GM19324 (cell line): ENCODE results near the gene VTCN1.
"Not testable (repeated sequence)": the region's sequence is repeated elsewhere in the genome, so short reads cannot be mapped to it uniquely, and the experiment has no call there.

Source experiments
- ATAC-seq: cut with Tn5 transposase; IDR thresholded peaks from one replicate; pipeline ENCODE4 v1.9.1; 2021; ENCODE audit warnings: mild to moderate bottlenecking, moderate library complexity; ENCODE audit not compliant: unreplicated experiment, low FRiP score

Gene VTCN1

DNA sequence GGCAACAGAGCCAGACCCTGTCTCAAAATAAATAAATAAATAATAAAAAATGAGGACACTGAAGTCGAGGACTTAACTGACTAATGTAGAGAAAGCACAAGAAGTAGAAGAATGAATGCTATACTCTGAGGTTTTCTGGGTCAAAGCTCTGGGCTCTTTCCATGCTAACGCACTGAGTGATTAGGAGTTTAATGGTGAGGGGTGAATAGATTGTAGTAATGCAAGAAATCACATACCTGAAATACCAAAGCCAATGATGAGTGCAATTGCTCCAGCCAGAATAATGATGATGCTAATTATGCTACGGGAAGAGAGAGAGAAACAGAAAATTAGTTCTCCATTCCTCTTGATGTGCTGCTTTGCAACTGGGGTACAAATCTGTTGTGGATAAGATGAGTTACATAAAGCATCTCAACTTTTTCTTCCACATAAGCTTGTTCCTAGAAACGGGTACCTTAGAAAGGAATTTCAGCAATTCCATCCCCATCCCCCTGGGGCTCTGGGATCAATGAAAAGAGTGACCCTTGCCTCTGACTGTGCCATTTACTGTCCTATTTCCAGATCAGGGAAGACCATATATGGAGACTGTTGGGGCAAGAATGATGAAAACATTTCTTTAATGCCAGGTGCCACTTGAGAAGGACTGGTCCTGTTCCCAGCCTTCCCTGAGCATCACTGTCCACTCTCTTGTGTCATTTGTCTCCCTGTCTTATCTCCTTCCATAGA, 40.7 kb downstream of the VTCN1 start:
- ATAC-seq, result no peak

DNA sequence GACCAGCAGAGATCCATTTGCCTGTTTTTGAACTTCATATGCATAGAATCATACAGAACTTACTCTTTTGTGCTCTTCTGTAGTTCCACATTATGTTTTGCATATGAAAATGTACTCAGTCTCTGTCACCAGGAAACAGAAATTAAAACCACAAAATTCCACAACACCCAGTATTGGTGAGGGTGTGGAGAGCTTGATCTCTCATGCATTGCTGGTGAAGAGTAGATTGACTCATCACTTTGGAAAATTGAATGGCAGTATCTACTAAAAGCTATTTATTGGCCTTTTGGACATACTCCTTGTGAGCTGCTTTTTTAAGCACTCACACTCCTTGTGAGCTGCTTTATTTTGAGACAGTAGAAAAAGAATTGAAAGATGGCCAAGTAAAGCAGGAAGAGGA, 43.3 kb downstream of the VTCN1 start:
- ATAC-seq, result no peak

DNA sequence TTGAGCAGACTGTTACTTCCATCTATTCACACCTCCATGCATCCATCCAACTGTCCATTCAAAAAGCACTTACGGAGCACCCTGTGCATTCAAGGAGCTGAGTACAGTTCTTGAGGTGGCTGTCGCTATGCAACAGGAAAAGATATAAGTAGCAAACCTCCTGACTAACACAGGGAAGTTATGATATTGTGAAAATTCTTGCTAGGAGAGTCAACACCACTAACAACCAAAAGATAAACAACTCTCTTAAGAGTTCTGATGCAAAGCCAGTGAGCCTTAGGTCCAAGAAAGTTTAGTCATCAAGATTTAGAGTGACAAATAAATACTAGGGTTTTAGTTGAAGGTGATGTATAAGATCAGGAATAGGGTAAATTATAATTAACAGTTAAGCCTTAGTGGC, 44.7 kb downstream of the VTCN1 start:
- ATAC-seq, result no peak

DNA sequence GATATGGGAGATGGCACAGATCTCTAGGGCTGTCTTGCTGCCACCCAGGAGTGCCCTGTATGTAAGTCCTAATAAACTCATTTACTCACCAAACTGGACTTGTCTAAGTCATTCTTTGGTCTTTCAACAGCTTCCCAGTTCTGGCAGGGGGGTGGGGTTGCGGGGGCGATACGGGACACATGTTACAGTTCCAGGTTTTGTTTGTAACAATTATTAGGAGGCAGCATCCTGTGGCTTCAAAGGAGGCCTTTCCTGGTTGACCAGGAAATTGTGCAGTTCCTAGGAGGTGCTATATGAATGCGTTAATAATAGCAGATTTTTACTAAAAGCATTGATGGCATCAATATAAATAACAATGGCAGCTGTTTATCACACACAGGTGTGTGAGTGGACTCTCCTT, 46.5 kb downstream of the VTCN1 start:
- ATAC-seq, result no peak

DNA sequence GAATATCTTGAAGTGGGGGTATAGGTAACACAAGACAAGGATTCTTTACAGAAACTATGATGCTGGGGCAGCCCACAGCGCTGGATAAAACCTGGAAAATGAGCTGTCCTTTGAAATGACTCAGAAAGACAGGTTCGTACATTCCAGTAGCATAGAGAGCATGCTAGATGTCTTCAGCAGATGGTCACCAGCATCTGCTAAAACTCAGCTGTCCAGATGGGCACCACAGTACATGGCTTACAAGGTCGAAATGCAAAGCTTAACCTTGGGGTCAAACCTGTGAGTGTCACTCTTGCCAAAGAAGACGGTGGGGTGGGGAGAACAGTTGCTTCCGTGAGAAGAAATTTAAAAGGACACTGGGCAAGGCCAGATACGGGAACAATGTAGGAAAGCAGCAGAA, 47.9 kb downstream of the VTCN1 start:
- ATAC-seq, result no peak

DNA sequence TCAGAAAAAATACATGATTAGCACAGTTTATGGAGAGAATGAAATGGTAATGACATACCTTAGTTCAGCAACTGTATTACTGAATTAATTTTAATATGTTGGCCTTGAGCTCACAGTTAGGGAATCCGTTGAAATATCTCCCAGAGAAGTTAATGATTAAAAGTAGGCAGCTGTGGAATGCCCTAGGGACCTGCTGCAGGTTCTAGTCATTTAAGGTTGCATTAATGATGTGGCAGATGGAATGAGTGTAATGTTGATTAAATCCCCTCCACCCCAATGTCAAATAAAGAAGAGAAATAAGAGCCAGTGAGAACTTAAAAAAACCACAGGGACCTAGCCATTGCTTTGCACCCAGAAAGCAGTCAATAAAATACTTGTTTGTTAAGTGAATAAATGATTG, 48.8 kb downstream of the VTCN1 start:
- no peak for ATAC-seq

DNA sequence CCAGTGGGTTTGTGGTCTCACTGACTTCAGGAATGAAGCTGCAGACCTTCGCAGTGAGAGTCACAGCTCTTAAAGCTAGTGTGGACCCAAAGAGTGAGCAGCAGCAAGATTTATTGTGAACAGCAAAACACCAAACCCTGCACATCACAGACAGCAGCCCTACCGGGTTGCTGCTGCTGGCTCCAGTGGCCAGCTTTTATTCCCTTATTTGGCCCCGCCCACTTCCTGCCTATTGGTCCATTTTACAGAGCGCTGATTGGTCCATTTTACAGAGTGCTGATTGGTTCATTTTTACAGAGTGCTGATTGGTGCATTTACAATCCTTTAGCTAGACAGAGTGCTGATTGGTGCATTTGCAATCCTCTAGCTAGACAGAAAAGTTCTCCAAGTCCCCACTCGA, 59.4 kb downstream of the VTCN1 start:
- not testable (repeated sequence) for ATAC-seq

DNA sequence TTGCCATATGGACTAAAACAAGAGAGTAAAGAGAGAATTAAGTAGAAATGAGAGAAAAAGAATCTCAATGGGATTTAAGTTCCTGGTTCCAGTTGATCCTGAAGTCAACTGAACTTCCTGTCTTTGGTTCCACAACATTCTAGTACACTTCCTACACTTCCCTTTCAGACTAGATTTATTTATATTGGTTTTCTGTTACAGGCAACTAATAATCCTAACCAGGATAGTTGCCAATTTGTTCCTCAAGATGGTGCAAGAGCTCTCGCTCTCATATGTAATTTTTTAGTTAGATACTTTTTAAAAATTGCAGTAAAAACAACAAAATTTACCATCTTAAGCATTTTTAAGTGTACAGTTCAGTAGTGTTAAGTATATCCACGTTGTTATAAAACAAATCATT, 60.4 kb downstream of the VTCN1 start:
- ATAC-seq, result no peak

DNA sequence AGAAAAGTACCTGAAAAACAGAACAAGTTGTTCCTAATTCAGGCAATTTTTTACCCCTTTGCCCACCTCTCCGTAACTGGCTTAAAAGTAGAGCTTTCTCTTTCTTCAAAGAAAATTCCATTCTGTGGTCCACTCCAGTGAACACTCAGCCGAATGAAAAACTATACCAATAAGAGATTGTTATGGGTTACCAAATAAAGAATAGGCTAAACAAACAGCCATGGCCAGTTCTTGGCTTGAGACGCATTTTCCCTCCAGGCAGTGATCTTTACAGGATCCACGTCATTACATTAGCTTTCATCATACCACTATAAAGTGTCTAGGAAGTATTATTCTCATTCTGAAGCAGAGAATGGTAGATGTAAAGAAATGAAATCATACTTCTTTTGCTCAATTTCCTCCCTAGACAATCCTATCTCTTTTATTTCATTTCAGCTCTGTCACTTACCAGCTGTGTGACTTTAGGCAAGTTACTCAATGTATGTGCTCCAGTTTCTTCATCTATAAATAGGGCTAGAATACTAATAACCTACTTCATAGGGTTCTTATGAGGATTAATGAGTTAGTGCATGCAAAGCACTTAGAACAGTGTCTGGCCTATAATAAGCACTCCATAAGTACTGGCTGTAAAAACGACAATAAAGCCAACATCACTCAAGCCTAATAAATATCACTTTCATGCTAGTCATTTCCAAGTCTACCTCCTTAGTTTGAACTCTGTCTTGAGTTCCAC, 62.7 kb downstream of the VTCN1 start:
- ATAC-seq, result no peak

DNA sequence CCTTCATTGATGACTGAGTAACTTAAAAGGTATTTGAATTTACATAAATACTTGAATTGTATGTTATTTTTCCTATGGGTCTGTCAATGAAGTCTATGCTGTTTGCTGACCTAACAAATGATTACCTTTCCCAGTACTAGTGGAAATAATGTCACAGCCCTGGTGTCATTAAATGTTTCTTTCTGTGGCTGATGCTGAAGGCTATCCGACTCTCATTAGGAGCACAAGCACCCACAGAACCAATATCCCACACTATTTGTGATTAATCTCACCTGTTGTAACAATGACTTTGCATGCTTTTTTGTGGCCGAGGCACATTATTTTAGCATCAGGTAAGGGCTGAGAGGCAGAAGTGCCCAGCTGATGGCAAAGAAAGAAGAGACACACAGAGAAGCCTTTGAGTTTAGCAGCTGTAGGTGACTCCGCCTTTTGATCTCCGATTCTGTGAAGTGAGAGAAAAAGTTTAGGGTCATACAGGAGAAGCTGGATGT, 63.3 kb downstream of the VTCN1 start:
- no peak for ATAC-seq

DNA sequence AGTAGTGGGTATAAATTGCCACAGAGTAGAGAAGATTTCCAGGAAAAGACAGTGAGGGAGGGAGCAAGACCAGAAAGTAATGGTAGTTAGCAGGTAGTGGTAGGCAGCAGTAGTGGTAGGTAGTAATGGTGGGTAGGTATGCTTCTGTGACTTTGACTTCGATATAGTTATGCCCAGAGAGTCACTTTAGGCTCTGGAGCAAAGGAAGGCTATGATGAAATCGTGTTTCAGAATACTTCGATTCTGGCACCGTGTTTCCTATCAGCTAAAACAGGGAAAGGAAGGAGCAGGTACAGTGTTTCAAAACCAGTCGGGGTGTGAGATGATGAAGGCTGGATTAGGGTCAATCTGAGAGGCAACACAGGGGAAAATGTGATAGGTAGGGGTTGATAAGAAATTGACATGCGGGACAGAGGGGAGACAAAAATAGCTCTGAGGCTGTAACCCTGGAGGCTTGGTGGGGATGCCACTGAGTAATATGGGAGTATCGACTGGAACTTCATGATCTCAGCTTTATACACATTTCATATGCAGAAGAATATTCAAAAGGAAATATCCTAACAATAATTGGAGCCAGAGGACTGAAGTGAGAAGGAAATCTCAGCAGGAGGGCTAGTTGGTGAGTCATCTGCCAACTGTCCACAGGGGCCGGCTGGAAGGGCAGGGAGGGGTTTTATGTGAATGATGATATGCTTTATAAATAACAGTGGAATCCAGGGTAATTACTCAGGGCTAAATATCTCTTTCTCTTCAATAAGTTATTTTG, 64.0 kb downstream of the VTCN1 start:
- no peak for ATAC-seq

DNA sequence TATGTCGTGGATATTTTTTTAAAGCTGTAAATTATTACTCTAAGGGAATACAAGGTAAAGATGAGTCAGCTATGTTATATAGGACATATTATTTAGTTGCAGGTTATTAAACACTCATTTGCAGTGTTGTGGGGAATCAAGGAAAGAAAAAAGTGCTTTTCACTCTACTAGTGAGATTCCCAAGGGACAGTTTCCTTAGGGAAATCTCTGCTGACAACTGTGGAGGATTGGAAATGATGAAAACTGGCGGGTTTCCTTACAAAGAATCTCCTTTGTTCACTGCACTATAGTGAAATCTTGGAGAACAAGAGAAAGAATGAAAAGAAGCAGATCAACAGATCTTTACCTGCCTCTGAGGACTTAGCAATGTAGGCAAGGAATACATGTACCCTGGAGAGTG, 64.7 kb downstream of the VTCN1 start:
- ATAC-seq, result no peak

DNA sequence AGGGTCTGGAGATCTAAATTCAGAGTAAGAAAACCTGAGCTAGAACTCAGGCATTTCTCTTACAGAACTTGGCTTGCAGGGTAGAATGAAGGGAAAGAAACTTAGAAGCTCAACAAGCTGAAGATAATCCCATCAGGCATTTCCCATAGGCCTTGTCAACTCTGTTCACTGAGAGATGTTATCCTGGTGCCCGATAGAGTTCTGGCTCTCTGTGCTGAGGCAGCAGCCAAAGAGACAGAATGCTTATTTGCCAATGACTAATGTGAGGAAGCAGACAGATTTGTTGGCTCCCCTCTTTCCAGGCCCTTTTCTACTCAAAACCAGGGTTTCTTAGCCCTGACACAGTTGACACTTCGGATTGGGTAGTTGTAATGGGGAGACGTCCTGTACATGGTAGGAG, 66.9 kb downstream of the VTCN1 start:
- no peak for ATAC-seq

DNA sequence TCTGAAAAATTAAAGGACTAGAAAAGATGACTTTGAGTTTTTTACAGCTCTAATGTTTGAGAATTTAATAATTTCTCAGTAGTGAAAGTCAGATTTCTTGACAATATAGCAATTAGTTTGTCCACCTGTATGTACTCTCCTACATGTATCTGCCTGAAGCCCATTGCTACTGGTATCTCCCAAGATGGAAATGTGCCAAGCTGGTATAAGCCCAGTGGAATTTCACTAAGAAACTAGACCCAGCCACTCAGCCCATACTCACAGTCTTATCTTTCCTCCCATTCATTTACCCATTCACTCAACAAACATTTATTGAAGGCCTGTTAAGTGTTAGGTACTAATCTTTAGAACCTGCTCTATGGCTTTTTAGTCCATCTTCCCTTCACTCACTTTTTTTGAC, 67.6 kb downstream of the VTCN1 start:
- no peak for ATAC-seq

DNA sequence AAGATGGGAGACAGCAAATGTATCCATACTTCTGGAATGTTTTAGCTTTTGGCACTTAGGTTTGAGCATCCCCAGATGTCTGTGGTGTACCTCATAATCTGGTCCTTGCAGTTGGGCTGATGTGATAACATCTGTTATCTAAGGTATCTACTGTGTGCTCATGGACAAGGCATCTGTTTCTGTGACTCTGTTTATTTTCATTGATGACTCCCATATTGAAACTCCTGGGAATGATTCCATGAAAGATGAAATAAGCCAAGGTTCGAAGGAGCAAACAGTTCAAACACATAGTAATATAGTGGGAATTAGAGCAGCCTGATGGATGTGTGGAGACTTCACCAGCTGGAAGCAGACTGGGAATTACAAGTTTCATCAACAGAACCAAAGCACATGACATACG, 68.5 kb downstream of the VTCN1 start:
- no peak for ATAC-seq

DNA sequence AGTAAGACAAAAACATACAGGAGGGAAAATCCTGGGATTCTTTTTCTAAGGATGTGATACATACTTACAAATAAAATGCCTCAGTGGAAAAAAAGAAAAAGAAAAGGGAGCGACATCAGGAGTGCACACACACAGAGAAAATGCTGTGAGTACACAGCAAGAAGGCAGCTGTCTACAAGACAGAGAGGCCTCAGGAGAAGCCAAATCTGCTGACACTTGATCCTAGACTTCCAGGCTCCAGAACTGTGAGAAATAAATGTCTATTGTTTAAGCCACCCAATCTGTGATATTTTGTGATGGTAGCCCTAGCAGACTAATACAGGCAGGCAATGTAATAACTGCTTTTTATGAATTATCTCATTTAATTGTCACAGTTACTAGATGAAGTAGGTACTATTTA, 72.2 kb downstream of the VTCN1 start:
- ATAC-seq, result no peak

DNA sequence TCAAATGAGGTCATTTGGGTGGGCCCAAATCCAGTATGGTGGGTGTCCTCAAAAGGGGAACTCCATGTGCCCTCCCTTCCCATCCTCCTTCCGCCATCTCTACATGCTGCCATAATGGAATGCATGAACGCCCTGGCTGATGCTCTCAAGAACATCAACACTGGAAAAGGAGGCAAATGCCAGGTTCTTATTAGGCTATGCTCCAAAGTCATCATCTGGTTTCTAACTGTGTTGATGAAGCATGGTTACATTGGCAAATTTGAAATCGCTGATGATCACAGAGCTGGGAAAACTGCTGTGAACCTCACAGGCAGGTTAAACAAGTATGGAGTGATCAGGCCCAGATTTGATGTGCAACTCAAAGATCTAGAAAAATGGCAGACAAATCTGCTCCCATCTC, 72.6 kb downstream of the VTCN1 start:
- no peak for ATAC-seq

DNA sequence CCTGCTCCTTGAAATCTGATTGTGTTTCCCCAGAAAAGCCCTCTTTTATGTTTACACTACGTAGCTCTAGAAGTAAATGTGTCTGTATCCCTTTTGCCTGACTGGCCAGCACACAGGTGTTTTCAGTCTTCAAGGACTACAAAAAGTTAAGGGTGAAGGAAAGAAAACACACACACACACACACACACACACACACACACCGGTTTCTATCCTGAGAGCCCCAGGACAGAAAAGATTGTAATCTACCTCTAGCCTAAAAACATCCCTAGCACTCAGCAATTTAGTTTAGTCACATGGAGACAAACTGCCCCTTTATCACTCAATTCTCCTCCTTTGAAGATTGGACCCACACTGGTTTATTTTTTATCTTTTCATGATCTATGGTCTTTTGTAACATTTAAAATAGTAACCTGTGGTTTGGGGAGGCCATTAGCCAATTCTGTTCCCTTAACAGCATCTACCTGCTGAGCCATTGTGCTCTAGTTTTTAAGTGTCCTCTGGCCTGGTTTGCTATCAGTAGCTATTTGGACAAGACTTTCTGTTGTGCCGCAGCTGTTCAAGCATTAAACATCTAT, 73.4 kb downstream of the VTCN1 start:
- ATAC-seq, result no peak

DNA sequence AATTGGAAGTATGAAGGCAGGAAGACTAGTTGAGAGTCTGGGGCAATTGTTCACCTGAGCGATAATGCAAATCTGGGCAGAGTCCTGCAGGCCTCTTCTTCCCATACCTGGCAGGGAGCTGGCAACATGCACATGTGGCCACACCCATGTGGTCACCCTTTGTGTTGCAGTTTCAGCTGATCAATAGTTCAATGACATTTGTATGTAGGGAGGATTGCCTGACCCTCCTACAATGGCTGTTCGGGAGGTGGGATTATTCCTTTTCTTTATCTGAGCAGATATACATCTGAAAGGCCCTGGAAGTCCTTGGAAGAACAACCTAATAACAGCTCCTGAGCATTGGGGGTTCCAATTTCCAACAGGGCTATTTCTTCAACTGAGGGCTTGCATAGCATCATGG, 74.0 kb downstream of the VTCN1 start:
- no peak for ATAC-seq

DNA sequence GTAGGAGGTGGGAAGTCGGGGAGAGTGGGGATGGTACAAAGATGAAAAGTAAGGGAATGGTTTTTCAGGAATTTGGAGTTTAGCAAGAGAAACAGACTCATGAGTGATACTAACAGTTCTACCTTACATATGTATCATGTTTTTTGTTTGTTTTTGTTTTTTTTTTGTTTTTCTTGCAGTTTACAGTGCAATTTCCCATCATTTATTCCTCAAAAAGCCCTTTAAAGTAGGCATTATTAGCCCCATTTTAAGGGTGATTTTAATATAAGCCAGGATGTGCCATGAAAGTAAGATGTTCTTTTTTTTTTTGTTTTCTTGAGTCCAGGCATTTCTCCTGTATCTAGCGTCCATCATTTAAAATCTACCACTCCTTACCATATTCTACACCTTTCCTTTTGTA, 75.4 kb downstream of the VTCN1 start:
- ATAC-seq, result no peak

DNA sequence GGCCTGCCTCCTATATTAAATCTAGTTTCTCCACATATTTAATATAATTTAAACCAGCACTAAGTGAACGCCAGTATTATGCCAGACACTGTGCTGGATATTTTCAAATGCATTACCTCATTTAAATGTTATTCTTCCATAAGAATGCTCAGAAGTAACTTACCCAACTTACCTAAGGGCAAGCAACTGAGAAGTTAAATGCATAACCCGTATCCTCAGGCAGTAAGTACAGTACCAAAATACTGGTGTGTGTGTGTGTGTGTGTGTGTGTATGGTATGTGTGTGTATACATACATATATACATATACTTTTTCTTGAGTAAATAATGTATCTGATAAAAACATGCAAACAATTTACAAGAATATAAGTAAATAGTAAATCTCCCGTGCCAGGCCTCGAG, 80.2 kb downstream of the VTCN1 start:
- ATAC-seq, result no peak
